ENCODE measurements around the gene MRPL30. TPM values are rescaled to one million over a fixed set of nuclear protein-coding genes. Genes with fewer than 3 reads are reported as not detected.

Gene MRPL30
- total and polyA plus RNA-seq, 2 donors (not counting 1 experiment from before 2014, with no cell fraction given): 4.7 to 18.5 TPM

GRCh38 chr2:99171377-99172140 is 9.4 kb upstream of the MRPL30 start:
- Histone ChIP-seq H3K4me2 (replicated peaks; ENCODE audit: low read depth, low read length, poor library complexity, severe bottlenecking) (no peak overlapping the region), H3K36me3 (replicated peaks in 1 of 2; ENCODE audit: control extremely low read depth in 1 of 2, control insufficient read depth in 1 of 2, extremely low read depth in 1 of 2, insufficient read depth in 2 of 2, low read length in 1 of 2) (peaks cover 14 to 57% of the 10 kb centered on the region in 2 experiments), H3K4me1 (ENCODE audit: control insufficient read depth in 2 of 2, insufficient read depth in 2 of 2, low read length in 2 of 2) (no peaks in the 10 kb centered on the region), H4K20me1 (ENCODE audit: control insufficient read depth, insufficient read depth, low read length, poor library complexity, severe bottlenecking) (peaks cover 22% of the 10 kb centered on the region), H3K9ac (ENCODE audit: low read length) (no peak overlapping the region), H3K27ac (ENCODE audit: low read length in 2 of 2) (no peak overlapping the region), H3K9me3 (ENCODE audit: control extremely low read depth in 1 of 3, control insufficient read depth in 2 of 3, insufficient read depth in 1 of 3, low read length in 2 of 3) (no peaks in the 10 kb centered on the region), H3K27me3 (replicated peaks in 1 of 4; ENCODE audit: control extremely low read depth in 1 of 4, control insufficient read depth in 3 of 4, insufficient read depth in 4 of 4, low read length in 3 of 4) (no peaks in the 10 kb centered on the region), H3K79me2 (ENCODE audit: control insufficient read depth, insufficient read depth, low read length) (peaks cover 21% of the 10 kb centered on the region), H3K4me3 (ENCODE audit: control extremely low read depth in 1 of 5, extremely low read depth in 1 of 5, insufficient read depth in 1 of 5, low read depth in 2 of 5, low read length in 4 of 5) (no peak overlapping the region), H2AFZ (ENCODE audit: insufficient read depth, low read depth, low read length, poor library complexity, severe bottlenecking) (no peak overlapping the region)
- DNase-seq (no peak), ATAC-seq (ENCODE audit: low read depth) (no peak)
- Mint-ChIP-seq H3K9me3 (ENCODE audit: insufficient read depth) (no peaks in the 10 kb centered on the region), H3K4me3 (no peak overlapping the region), H3K27me3 (no peaks in the 10 kb centered on the region), H3K4me1 (peaks cover 7% of the 10 kb centered on the region), H3K27ac (no peak overlapping the region)
- TF ChIP-seq EZH2 (IDR thresholded peaks at IDR 0.05; ENCODE audit: borderline replicate concordance, insufficient read depth, low read depth, low read length, poor library complexity, severe bottlenecking) (no peak), CTCF (IDR thresholded peaks at IDR 0.05) (no peak)
- intact Hi-C loops (cut with micrococcal nuclease): loop anchor here (10.0 kb wide), 1 partner anchor 337 kb away; no protein-coding TSS in a partner anchor
- POLR2A ChIA-PET: no interaction called here
- CTCF ChIA-PET: no interaction called here
- WGBS (ENCODE audit: insufficient coverage): no CpG with 5 or more reads among the region's 8 CpGs

- CTCF ChIA-PET: interaction anchor here (0.6 to 2.2 kb wide), 2 partner anchors 9 to 532 kb away, joined by 4 to 9 read pairs; no protein-coding TSS in a partner anchor
- no peak for DNase-seq
- no peaks in the 10 kb centered on the region for H3K9me3 ChIP-seq (ENCODE audit: control extremely low read depth in 1 of 3, control insufficient read depth in 2 of 3, insufficient read depth in 1 of 3, low read length in 2 of 3)
- peak overlapping the region; percentile 93 for H2AFZ ChIP-seq (ENCODE audit: insufficient read depth, low read depth, low read length, poor library complexity, severe bottlenecking)
- peak overlapping the region; percentile 84 for H3K4me2 ChIP-seq (replicated peaks; ENCODE audit: low read depth, low read length, poor library complexity, severe bottlenecking)
- H3K4me1 Mint-ChIP-seq: peaks cover 49% of the 10 kb centered on the region
- peak overlapping the region; percentile 95 for H3K9ac ChIP-seq (ENCODE audit: low read length)
- no peak overlapping the region for H3K27ac Mint-ChIP-seq
- intact Hi-C loops (cut with micrococcal nuclease): loop anchor here (1.0 kb wide), 3 partner anchors 27 to 155 kb away; partner anchors contain the start of genes C2orf15, LIPT1, TSGA10 and TXNDC9
- peak overlapping the region; percentile 99 for H3K4me3 Mint-ChIP-seq
- TF ChIP-seq EZH2 (IDR thresholded peaks at IDR 0.05; ENCODE audit: borderline replicate concordance, insufficient read depth, low read depth, low read length, poor library complexity, severe bottlenecking) (no peak), CTCF (IDR thresholded peaks at IDR 0.05) (no peak)
- H3K36me3 ChIP-seq (replicated peaks in 1 of 2; ENCODE audit: control extremely low read depth in 1 of 2, control insufficient read depth in 1 of 2, extremely low read depth in 1 of 2, insufficient read depth in 2 of 2, low read length in 1 of 2): peaks cover 2 to 6% of the 10 kb centered on the region in 2 experiments
- WGBS (ENCODE audit: insufficient coverage): no CpG with 5 or more reads among the region's 4 CpGs
- ATAC-seq (ENCODE audit: low read depth): no peak
- peak overlapping the region; percentile 93 to 100 (median 97) for H3K4me3 ChIP-seq (ENCODE audit: control extremely low read depth in 1 of 5, extremely low read depth in 1 of 5, insufficient read depth in 1 of 5, low read depth in 2 of 5, low read length in 4 of 5)
- peaks cover 25 to 26% of the 10 kb centered on the region in 2 donors for H3K4me1 ChIP-seq (ENCODE audit: control insufficient read depth in 2 of 2, insufficient read depth in 2 of 2, low read length in 2 of 2)
- H3K9me3 Mint-ChIP-seq (ENCODE audit: insufficient read depth): no peaks in the 10 kb centered on the region
- H3K79me2 ChIP-seq (ENCODE audit: control insufficient read depth, insufficient read depth, low read length): peaks cover 95% of the 10 kb centered on the region
- H3K27me3 ChIP-seq (replicated peaks in 1 of 4; ENCODE audit: control extremely low read depth in 1 of 4, control insufficient read depth in 3 of 4, insufficient read depth in 4 of 4, low read length in 3 of 4): no peaks in the 10 kb centered on the region
- H3K27ac ChIP-seq (ENCODE audit: low read length in 2 of 2): peak overlapping the region in 1 of 2 donors; percentile 95
- H4K20me1 ChIP-seq (ENCODE audit: control insufficient read depth, insufficient read depth, low read length, poor library complexity, severe bottlenecking): peaks cover 17% of the 10 kb centered on the region
- POLR2A ChIA-PET: interaction anchor here (0.7 kb wide), 2 partner anchors 40 to 1070 kb away, joined by 3 to 6 read pairs; partner anchors contain the start of gene C2orf15
- no peaks in the 10 kb centered on the region for H3K27me3 Mint-ChIP-seq
These were observed 628 bp downstream of the MRPL30 start for GRCh38 chr2:99181624-99182000.

Data from B cell (primary cell).